Right lobe of liver (tissue), 4 donors: ENCODE measurements around the gene LGALS7B.

Source experiments
- POLR2A ChIP-seq: fragments of 450-650 bp; IDR thresholded peaks from one replicate; pipeline ENCODE4 v1.6.1; 2017; ENCODE audit warnings: antibody characterized with exemption, mild to moderate bottlenecking
- TF ChIP-seq, protein P1 (sequence below), 4 donors: fragments of 200-600 bp in 3 of 4; fragments of 450-650 bp in 1 of 4; IDR thresholded peaks; one replicate each; pipeline versions ENCODE4 v1.5.1 to v1.8.0; 2016 to 2022; ENCODE audit warnings: antibody characterized with exemption in 4 of 4, mild to moderate bottlenecking in 2 of 4
- donor health status: DM: no; HTN: no; CAD: no.
- donor health status: DM: no; HTN: no; CAD: no.
- donor health status: DM: no; HTN: yes; CAD: no.

DNA sequence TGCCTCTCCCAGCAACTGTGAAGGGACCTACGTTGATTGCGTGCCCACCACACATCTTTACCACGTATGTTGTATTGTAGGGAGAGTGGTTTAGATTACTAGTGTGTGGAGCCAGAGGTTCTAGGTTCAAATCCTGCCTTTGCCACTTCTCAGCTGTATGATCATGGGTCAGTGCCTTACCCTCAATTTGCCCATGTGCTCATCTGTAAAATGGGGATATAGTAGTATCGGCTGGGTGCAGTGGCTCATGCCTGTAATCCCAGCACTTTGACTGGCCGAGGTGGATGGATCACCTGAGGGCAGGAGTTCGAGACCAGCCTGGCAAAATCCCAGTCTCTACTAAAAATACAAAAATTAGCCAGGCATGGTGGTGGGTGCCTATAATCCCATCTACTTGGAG, 24.3 kb downstream of the LGALS7B start:
- TF ChIP-seq, protein P1, sequence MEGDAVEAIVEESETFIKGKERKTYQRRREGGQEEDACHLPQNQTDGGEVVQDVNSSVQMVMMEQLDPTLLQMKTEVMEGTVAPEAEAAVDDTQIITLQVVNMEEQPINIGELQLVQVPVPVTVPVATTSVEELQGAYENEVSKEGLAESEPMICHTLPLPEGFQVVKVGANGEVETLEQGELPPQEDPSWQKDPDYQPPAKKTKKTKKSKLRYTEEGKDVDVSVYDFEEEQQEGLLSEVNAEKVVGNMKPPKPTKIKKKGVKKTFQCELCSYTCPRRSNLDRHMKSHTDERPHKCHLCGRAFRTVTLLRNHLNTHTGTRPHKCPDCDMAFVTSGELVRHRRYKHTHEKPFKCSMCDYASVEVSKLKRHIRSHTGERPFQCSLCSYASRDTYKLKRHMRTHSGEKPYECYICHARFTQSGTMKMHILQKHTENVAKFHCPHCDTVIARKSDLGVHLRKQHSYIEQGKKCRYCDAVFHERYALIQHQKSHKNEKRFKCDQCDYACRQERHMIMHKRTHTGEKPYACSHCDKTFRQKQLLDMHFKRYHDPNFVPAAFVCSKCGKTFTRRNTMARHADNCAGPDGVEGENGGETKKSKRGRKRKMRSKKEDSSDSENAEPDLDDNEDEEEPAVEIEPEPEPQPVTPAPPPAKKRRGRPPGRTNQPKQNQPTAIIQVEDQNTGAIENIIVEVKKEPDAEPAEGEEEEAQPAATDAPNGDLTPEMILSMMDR (IDR thresholded peaks at IDR 0.05): no peak
- TF ChIP-seq POLR2A: no peak
